Measurements from ENCODE around the gene OBP2A. TPM values are rescaled to one million over a fixed set of nuclear protein-coding genes. Genes with fewer than 3 reads are reported as not detected.

Gene OBP2A
- total and polyA plus RNA-seq, 2 of the 8 experiments (the other 6 are each of a cell fraction or from before 2014, with no cell fraction given) = not detected

DNA sequence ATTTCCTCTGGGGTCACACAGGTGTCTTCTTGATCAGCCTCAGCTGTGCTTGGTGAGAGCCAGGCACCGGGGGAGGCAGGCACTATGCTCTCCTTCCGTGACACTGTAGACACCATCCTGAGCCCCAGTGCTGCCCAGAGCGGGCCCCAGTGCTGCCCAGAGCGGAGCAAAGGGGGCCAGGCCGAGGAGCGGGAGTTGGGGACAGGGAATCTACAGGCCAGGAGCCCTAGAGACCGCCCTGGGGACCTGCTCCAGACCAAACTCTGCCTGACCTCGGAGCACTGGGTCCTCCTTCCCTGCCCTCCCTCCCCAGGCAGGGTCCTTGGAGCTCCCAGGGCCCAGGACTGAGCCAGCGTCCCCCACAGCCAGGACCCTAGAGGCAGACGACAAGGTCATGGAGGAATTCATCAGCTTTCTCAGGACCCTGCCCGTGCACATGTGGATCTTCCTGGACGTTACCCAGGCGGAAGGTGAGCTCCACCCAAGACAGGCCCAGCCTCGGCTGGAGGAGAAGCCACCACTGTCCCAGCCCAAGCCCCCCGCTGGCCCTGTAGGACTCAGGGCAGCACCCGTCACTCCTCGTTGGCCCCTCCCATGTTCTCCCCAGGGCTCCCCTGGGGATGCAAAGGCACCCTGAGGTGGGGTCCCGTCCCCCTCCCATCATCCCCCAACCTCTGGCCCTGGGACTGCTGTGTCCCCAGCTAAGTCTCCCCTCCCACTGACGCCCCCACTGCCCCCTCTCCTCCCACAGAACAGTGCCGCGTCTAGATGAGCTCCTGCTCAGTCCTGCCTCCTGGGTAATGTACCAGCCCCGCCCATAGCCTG, 45.8 kb downstream of the OBP2A start:
- DNase-seq (ENCODE audit: low read depth in 1 of 2, low spot score in 2 of 2) (peak in 1 of 2 experiments; percentile 28), FAIRE-seq (no peak)
- ChIA-PET CTCF (ENCODE audit: partially characterized antibody) (interaction anchor here (0.9 to 7.2 kb wide), 3 partner anchors 12 to 106 kb away, joined by 3 to 58 read pairs (median 3); no protein-coding TSS in a partner anchor), POLR2A (ENCODE audit: partially characterized antibody) (interaction anchor here (1.2 kb wide), 1 partner anchor 9 kb away, joined by 3 read pairs; no protein-coding TSS in a partner anchor)
- Histone ChIP-seq H2BK15ac (ENCODE audit: low read length) (no peak overlapping the region), H4K91ac (replicated peaks; ENCODE audit: insufficient read length, low read length) (no peak overlapping the region), H3K4me1 (replicated peaks in 1 of 4; ENCODE audit: control insufficient read depth in 3 of 4, insufficient read depth in 4 of 4, low read length in 3 of 4) (no peaks in the 10 kb centered on the region; a peak in 1 of 7 replicates), H3K4me3 (ENCODE audit: extremely low read depth in 1 of 4, insufficient read depth in 2 of 4, low read depth in 3 of 4, low read length in 4 of 4) (no peak overlapping the region), H4K20me1 (replicated peaks in 1 of 2; ENCODE audit: control insufficient read depth in 1 of 2, insufficient read depth in 2 of 2, low read length in 2 of 2) (no peaks in the 10 kb centered on the region), H3K79me2 (ENCODE audit: control insufficient read depth in 1 of 2, insufficient read depth in 2 of 2, low read length in 2 of 2) (no peaks in the 10 kb centered on the region), H3K4me2 (ENCODE audit: insufficient read depth in 1 of 2, low read depth in 2 of 2, low read length in 2 of 2) (no peak overlapping the region), H2BK120ac (replicated peaks; ENCODE audit: low read depth, low read length) (no peak overlapping the region), H2AK5ac (ENCODE audit: low read depth, low read length) (no peak overlapping the region), H3K18ac (ENCODE audit: extremely low read depth, low read length) (no peak overlapping the region), H3K9me3 (ENCODE audit: insufficient read depth in 2 of 2, low read depth in 1 of 2, low read length in 1 of 2) (0 out of 4 replicates have a peak, but pooled peaks cover 0 to 5% of the 10 kb centered on the region in 2 experiments), H4K5ac (ENCODE audit: insufficient read length, low read depth, low read length) (no peak overlapping the region), H3K27ac (ENCODE audit: low read depth, low read length) (no peak overlapping the region), H2BK12ac (ENCODE audit: low read depth, low read length) (no peak overlapping the region), H2AFZ (ENCODE audit: low read length) (no peak overlapping the region), H3K23me2 (ENCODE audit: low read depth, low read length) (no peaks in the 10 kb centered on the region), H3K9ac (replicated peaks in 1 of 4; ENCODE audit: extremely low read depth in 1 of 4, low read depth in 3 of 4, low read length in 3 of 4) (no peak overlapping the region), H4K8ac (ENCODE audit: extremely low read depth, insufficient read depth, low read length) (no peak overlapping the region), H3K27me3 (replicated peaks in 1 of 4; ENCODE audit: control insufficient read depth in 3 of 4, extremely low read depth in 1 of 4, insufficient read depth in 3 of 4, low read length in 3 of 4) (no peaks in the 10 kb centered on the region), H3K4ac (replicated peaks; ENCODE audit: insufficient read length, low read depth, low read length) (no peak overlapping the region), H3K23ac (ENCODE audit: insufficient read length) (no peak overlapping the region), H2BK5ac (ENCODE audit: low read depth, low read length) (no peak overlapping the region), H3K36me3 (ENCODE audit: control insufficient read depth in 2 of 4, insufficient read depth in 4 of 4, low read length in 3 of 4) (no peaks in the 10 kb centered on the region), H3K79me1 (ENCODE audit: low read depth, low read length) (no peaks in the 10 kb centered on the region), H3K56ac (replicated peaks; ENCODE audit: insufficient read length, low read depth, low read length) (no peak overlapping the region), H3K14ac (ENCODE audit: insufficient read length) (no peak overlapping the region), H2BK20ac (ENCODE audit: low read length) (no peak overlapping the region)
- WGBS, 2 experiments (ENCODE audit: extremely low coverage in 1 of 2, insufficient coverage in 1 of 2, insufficient read length in 1 of 2, insufficient replicate concordance in 2 of 2, low coverage in 1 of 2, low lambda C conversion rate in 2 of 2, missing lambda C conversion rate in 1 of 2) = 75% methylated on average over 11 of the region's 22 CpGs; no CpG with 5 or more reads in 1 of the 2 experiments
- no peak for TF ChIP-seq CHD1 (IDR thresholded peaks at IDR 0.05; ENCODE audit: low read depth, low read length)
- no peak for TF ChIP-seq RAD21 (IDR thresholded peaks at IDR 0.05 in 1 of 2, conservative IDR thresholded peaks at IDR 0.05 in 1 of 2; ENCODE audit: low read depth in 2 of 2, low read length in 2 of 2)
- TF ChIP-seq TAF7 (optimal IDR thresholded peaks at IDR 0.05; ENCODE audit: borderline replicate concordance, low read depth, low read length) = no peak
- no peak for TF ChIP-seq CBX8 (IDR thresholded peaks at IDR 0.05; ENCODE audit: borderline replicate concordance, low read depth, low read length)
- no peak for TF ChIP-seq SIX5 (IDR thresholded peaks at IDR 0.05; ENCODE audit: low read depth, low read length)
- TF ChIP-seq SP1 (IDR thresholded peaks at IDR 0.05; ENCODE audit: low read depth, low read length) = no peak

Data from H1 (cell line).